ENCODE data around the gene NAV2.

The NAV2 gene

GRCh38 chr11:19683862-19684491, 28.7 kb upstream of the NAV2 start:
- no peak for ATAC-seq
- TF ChIP-seq, protein P1, sequence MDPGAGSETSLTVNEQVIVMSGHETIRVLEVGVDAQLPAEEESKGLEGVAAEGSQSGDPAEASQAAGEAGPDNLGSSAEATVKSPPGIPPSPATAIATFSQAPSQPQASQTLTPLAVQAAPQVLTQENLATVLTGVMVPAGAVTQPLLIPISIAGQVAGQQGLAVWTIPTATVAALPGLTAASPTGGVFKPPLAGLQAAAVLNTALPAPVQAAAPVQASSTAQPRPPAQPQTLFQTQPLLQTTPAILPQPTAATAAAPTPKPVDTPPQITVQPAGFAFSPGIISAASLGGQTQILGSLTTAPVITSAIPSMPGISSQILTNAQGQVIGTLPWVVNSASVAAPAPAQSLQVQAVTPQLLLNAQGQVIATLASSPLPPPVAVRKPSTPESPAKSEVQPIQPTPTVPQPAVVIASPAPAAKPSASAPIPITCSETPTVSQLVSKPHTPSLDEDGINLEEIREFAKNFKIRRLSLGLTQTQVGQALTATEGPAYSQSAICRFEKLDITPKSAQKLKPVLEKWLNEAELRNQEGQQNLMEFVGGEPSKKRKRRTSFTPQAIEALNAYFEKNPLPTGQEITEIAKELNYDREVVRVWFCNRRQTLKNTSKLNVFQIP (CRISPR knock-in tag; IDR thresholded peaks at IDR 0.05; ENCODE audit: borderline replicate concordance, low read depth): no peak
- TF ChIP-seq CSRNP3 (CRISPR knock-in tag; IDR thresholded peaks at IDR 0.05) (no peak), TCF4 (CRISPR knock-in tag; IDR thresholded peaks at IDR 0.05; ENCODE audit: borderline replicate concordance) (no peak), ZC3H10 (CRISPR knock-in tag; IDR thresholded peaks at IDR 0.05) (no peak), GLIS3 (CRISPR knock-in tag; IDR thresholded peaks at IDR 0.05) (no peak), PATZ1 (CRISPR knock-in tag; IDR thresholded peaks at IDR 0.05; ENCODE audit: borderline replicate concordance) (no peak), RARB (CRISPR knock-in tag; IDR thresholded peaks at IDR 0.05) (no peak), CSDC2 (CRISPR knock-in tag; IDR thresholded peaks at IDR 0.05) (no peak)

DNA sequence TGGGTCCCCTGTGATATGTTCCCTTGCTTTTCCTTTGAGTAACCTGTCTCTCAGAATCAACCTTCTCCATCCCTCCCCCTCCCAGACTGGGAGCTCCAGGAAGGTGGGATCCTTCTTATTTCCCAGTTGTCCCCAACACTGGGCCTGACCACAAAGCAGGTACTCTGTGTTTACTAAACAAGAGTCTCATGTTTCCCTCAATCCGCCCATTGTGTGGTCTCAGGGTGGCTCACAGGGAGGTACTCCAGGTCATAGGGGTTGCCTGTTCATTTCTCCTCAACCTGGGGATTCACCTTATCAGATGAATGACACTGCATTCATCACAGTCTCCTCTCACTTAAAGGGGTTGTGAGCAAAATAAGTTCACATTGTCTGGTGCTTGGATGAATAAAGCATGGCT, 26.4 kb upstream of the NAV2 start:
- ATAC-seq: no peak
- no peak for TF ChIP-seq ZC3H10 (CRISPR knock-in tag; IDR thresholded peaks at IDR 0.05)

DNA sequence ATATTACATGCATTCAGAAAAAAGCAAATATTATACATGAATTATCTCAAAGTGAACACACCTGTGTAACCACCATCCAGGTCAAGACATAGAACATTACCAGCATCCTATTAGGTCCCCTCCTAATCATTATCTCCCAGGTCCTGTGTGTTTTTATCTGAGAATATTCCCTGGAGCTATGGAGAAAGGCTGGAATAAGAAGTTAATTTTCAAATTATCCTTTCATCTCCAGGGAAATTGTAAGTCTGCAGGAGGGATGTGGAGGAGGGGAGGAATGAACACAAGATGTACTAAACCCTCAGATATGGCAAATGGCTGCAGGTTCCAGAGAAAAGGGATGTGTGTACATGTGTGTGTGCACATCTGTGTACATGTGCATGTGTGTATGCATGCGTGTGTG, 25.2 kb upstream of the NAV2 start:
- TF ChIP-seq SNAI2 (CRISPR knock-in tag; IDR thresholded peaks at IDR 0.05) (no peak), CSDC2 (CRISPR knock-in tag; IDR thresholded peaks at IDR 0.05) (no peak), RARB (CRISPR knock-in tag; IDR thresholded peaks at IDR 0.05) (no peak), ZNF70 (CRISPR knock-in tag; IDR thresholded peaks at IDR 0.05) (no peak), ISL1 (CRISPR knock-in tag; IDR thresholded peaks at IDR 0.05) (no peak), TOX (CRISPR knock-in tag; IDR thresholded peaks at IDR 0.05; ENCODE audit: borderline replicate concordance) (no peak), ZFP30 (CRISPR knock-in tag; IDR thresholded peaks at IDR 0.05) (no peak), ZC3H10 (CRISPR knock-in tag; IDR thresholded peaks at IDR 0.05) (no peak), TCF4 (CRISPR knock-in tag; IDR thresholded peaks at IDR 0.05; ENCODE audit: borderline replicate concordance) (no peak), ARNTL (CRISPR knock-in tag; IDR thresholded peaks at IDR 0.05; ENCODE audit: borderline replicate concordance, low read depth) (no peak), PATZ1 (CRISPR knock-in tag; IDR thresholded peaks at IDR 0.05; ENCODE audit: borderline replicate concordance) (no peak), ESRRG (CRISPR knock-in tag; IDR thresholded peaks at IDR 0.05) (no peak), GLIS3 (CRISPR knock-in tag; IDR thresholded peaks at IDR 0.05) (no peak), BACH2 (CRISPR knock-in tag; IDR thresholded peaks at IDR 0.05; ENCODE audit: borderline replicate concordance) (no peak), PPARA (CRISPR knock-in tag; IDR thresholded peaks at IDR 0.05; ENCODE audit: borderline replicate concordance) (no peak), CSRNP3 (CRISPR knock-in tag; IDR thresholded peaks at IDR 0.05) (no peak), ZNF8 (CRISPR knock-in tag; IDR thresholded peaks at IDR 0.05) (no peak), ZFP3 (CRISPR knock-in tag; IDR thresholded peaks at IDR 0.05) (no peak)
- TF ChIP-seq, protein P2, sequence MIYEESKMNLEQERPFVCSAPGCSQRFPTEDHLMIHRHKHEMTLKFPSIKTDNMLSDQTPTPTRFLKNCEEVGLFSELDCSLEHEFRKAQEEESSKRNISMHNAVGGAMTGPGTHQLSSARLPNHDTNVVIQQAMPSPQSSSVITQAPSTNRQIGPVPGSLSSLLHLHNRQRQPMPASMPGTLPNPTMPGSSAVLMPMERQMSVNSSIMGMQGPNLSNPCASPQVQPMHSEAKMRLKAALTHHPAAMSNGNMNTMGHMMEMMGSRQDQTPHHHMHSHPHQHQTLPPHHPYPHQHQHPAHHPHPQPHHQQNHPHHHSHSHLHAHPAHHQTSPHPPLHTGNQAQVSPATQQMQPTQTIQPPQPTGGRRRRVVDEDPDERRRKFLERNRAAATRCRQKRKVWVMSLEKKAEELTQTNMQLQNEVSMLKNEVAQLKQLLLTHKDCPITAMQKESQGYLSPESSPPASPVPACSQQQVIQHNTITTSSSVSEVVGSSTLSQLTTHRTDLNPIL (CRISPR knock-in tag; IDR thresholded peaks at IDR 0.05; ENCODE audit: low read depth): no peak
- TF ChIP-seq, protein P1 (CRISPR knock-in tag; IDR thresholded peaks at IDR 0.05; ENCODE audit: borderline replicate concordance, low read depth): no peak
- ATAC-seq: no peak

Data from SK-N-SH treated with all-trans-retinoic acid at 6 μM for 48 hours (cell line).